ENCODE measurements around the gene PDZD4. TPM values are rescaled to one million over a fixed set of nuclear protein-coding genes. Genes with fewer than 3 reads are reported as not detected.

The PDZD4 gene
- total and polyA plus RNA-seq, 5 donors = 3.6 to 6.9 (median 4.7) TPM

GRCh38 chrX:153794018-153794896, 36.1 kb downstream of the PDZD4 start, which contains the start of the genes IDH3G and SSR4:
TSS of gene IDH3G (minus strand) at chrX:153794375. CDS start at chrX:153794326, 49 bp downstream.
TSS of gene SSR4 (plus strand) at chrX:153794668. CDS start at chrX:153794688, 20 bp downstream.
- WGBS = under 1% methylated on average over 92 of the region's 92 CpGs
- intact Hi-C loops (cut with DNase I) = loop anchor here in 1 of 4 donors (10.0 kb wide), 1 partner anchor 131 kb away; the partner anchor contains the start of gene ARHGAP4
- peaks cover 4% of the 10 kb centered on the region for H3K4me1 ChIP-seq (ENCODE audit: control insufficient read depth, insufficient read depth, low read length)
- DNase-seq (peak; percentile 94 to 97 (median 97)), ATAC-seq (peak; percentile 95 to 96)
- peak within 1 kb of the TSS; percentile 90 for H3K4me3 ChIP-seq (ENCODE audit: low read length)
- peak within 1 kb of the TSS; percentile 95 for H3K27ac ChIP-seq (ENCODE audit: low read length)
- H3K9me3 ChIP-seq (ENCODE audit: control insufficient read depth, low read length) = no peaks in the 10 kb centered on the region
- no peaks in the 10 kb centered on the region for H3K27me3 ChIP-seq (ENCODE audit: control insufficient read depth, insufficient read depth)

GRCh38 chrX:153793291-153793690, 37.1 kb downstream of the PDZD4 start:
- Histone ChIP-seq H3K4me3 (ENCODE audit: low read length) (peak overlapping the region; percentile 90), H3K27me3 (ENCODE audit: control insufficient read depth, insufficient read depth) (no peaks in the 10 kb centered on the region), H3K9me3 (ENCODE audit: control insufficient read depth, low read length) (no peaks in the 10 kb centered on the region), H3K27ac (ENCODE audit: low read length) (peak overlapping the region; percentile 95), H3K4me1 (ENCODE audit: control insufficient read depth, insufficient read depth, low read length) (peaks cover 4% of the 10 kb centered on the region)
- DNase-seq (no peak), ATAC-seq (no peak)
- intact Hi-C loops (cut with DNase I) = loop anchor here in 1 of 4 donors (10.0 kb wide), 1 partner anchor 132 kb away; the partner anchor contains the start of gene ARHGAP4
- WGBS = 6% methylated on average over 7 of the region's 7 CpGs

- no peak overlapping the region for H3K4me3 ChIP-seq (ENCODE audit: low read length)
- H3K27ac ChIP-seq (ENCODE audit: low read length) = no peak overlapping the region
- no peak for ATAC-seq
- H3K4me1 ChIP-seq (ENCODE audit: control insufficient read depth, insufficient read depth, low read length) = peaks cover 4% of the 10 kb centered on the region
- intact Hi-C loops (cut with DNase I) = loop anchor here in 1 of 4 donors (10.0 kb wide), 1 partner anchor 132 kb away; the partner anchor contains the start of gene ARHGAP4
- H3K9me3 ChIP-seq (ENCODE audit: control insufficient read depth, low read length) = no peaks in the 10 kb centered on the region
- WGBS = 89% methylated on average over 6 of the region's 6 CpGs
- DNase-seq = no peak
- no peaks in the 10 kb centered on the region for H3K27me3 ChIP-seq (ENCODE audit: control insufficient read depth, insufficient read depth)
Observed at GRCh38 chrX:153792368-153792767, 38.0 kb downstream of the PDZD4 start.

GRCh38 chrX:153791104-153791852, 39.1 kb downstream of the PDZD4 start:
- 78% methylated on average over 17 of the region's 17 CpGs for WGBS

GRCh38 chrX:153789654-153790053, 40.7 kb downstream of the PDZD4 start:
- peaks cover 4% of the 10 kb centered on the region for H3K4me1 ChIP-seq (ENCODE audit: control insufficient read depth, insufficient read depth, low read length)
- DNase-seq (no peak), ATAC-seq (no peak)
- H3K27me3 ChIP-seq (ENCODE audit: control insufficient read depth, insufficient read depth) = no peaks in the 10 kb centered on the region
- no peak overlapping the region for H3K4me3 ChIP-seq (ENCODE audit: low read length)
- intact Hi-C loops (cut with DNase I) = loop anchor here in 1 of 4 donors (10.0 kb wide), 1 partner anchor 135 kb away; the partner anchor contains the start of gene ARHGAP4
- H3K27ac ChIP-seq (ENCODE audit: low read length) = no peak overlapping the region
- no peaks in the 10 kb centered on the region for H3K9me3 ChIP-seq (ENCODE audit: control insufficient read depth, low read length)
- 93% methylated on average over 12 of the region's 12 CpGs for WGBS

More at GRCh38 chrX:153791104-153791852, 39.1 kb downstream of the PDZD4 start:
- intact Hi-C loops (cut with DNase I) = loop anchor here in 1 of 4 donors (10.0 kb wide), 1 partner anchor 134 kb away; the partner anchor contains the start of gene ARHGAP4
- peaks cover 4% of the 10 kb centered on the region for H3K4me1 ChIP-seq (ENCODE audit: control insufficient read depth, insufficient read depth, low read length)
- ATAC-seq (no peak), DNase-seq (no peak)
- H3K9me3 ChIP-seq (ENCODE audit: control insufficient read depth, low read length) = no peaks in the 10 kb centered on the region
- no peak overlapping the region for H3K4me3 ChIP-seq (ENCODE audit: low read length)
- no peaks in the 10 kb centered on the region for H3K27me3 ChIP-seq (ENCODE audit: control insufficient read depth, insufficient read depth)
- no peak overlapping the region for H3K27ac ChIP-seq (ENCODE audit: low read length)

- ATAC-seq = no peak
- Histone ChIP-seq H3K27me3 (ENCODE audit: control insufficient read depth, insufficient read depth) (no peaks in the 10 kb centered on the region), H3K4me1 (ENCODE audit: control insufficient read depth, insufficient read depth, low read length) (peaks cover 2% of the 10 kb centered on the region), H3K4me3 (ENCODE audit: low read length) (no peak overlapping the region), H3K27ac (ENCODE audit: low read length) (no peak overlapping the region), H3K9me3 (ENCODE audit: control insufficient read depth, low read length) (no peaks in the 10 kb centered on the region)
- intact Hi-C loops (cut with DNase I) = no loop called here
- no peak for DNase-seq
- WGBS = 75% methylated on average over 15 of the region's 15 CpGs
Observed at GRCh38 chrX:153786669-153787068, 43.7 kb downstream of the PDZD4 start.

- no peak overlapping the region for H3K4me3 ChIP-seq (ENCODE audit: low read length)
- peaks cover 2% of the 10 kb centered on the region for H3K4me1 ChIP-seq (ENCODE audit: control insufficient read depth, insufficient read depth, low read length)
- 88% methylated on average over 27 of the region's 27 CpGs for WGBS
- no peaks in the 10 kb centered on the region for H3K9me3 ChIP-seq (ENCODE audit: control insufficient read depth, low read length)
- H3K27me3 ChIP-seq (ENCODE audit: control insufficient read depth, insufficient read depth) = no peaks in the 10 kb centered on the region
- H3K27ac ChIP-seq (ENCODE audit: low read length) = no peak overlapping the region
- DNase-seq (no peak), ATAC-seq (no peak)
- intact Hi-C loops (cut with DNase I) = no loop called here
Observed at GRCh38 chrX:153784325-153784967, 45.9 kb downstream of the PDZD4 start.

GRCh38 chrX:153783378-153784013, 46.8 kb downstream of the PDZD4 start:
- Histone ChIP-seq H3K4me3 (ENCODE audit: low read length) (no peak overlapping the region), H3K27ac (ENCODE audit: low read length) (no peak overlapping the region), H3K27me3 (ENCODE audit: control insufficient read depth, insufficient read depth) (no peaks in the 10 kb centered on the region), H3K9me3 (ENCODE audit: control insufficient read depth, low read length) (no peaks in the 10 kb centered on the region), H3K4me1 (ENCODE audit: control insufficient read depth, insufficient read depth, low read length) (peaks cover 2% of the 10 kb centered on the region)
- ATAC-seq (no peak), DNase-seq (no peak)
- intact Hi-C loops (cut with DNase I) = no loop called here
- 64% methylated on average over 24 of the region's 24 CpGs for WGBS

- Histone ChIP-seq H3K9me3 (ENCODE audit: control insufficient read depth, low read length) (no peaks in the 10 kb centered on the region), H3K4me1 (ENCODE audit: control insufficient read depth, insufficient read depth, low read length) (peaks cover 2% of the 10 kb centered on the region), H3K27me3 (ENCODE audit: control insufficient read depth, insufficient read depth) (no peaks in the 10 kb centered on the region), H3K27ac (ENCODE audit: low read length) (no peak overlapping the region), H3K4me3 (ENCODE audit: low read length) (no peak overlapping the region)
- WGBS = 90% methylated on average over 14 of the region's 14 CpGs
- intact Hi-C loops (cut with DNase I) = no loop called here
- ATAC-seq (no peak), DNase-seq (no peak)
Observed at GRCh38 chrX:153782871-153783270, 47.5 kb downstream of the PDZD4 start.

- H3K4me1 ChIP-seq (ENCODE audit: control insufficient read depth, insufficient read depth, low read length) = peaks cover 2% of the 10 kb centered on the region
- H3K9me3 ChIP-seq (ENCODE audit: control insufficient read depth, low read length) = no peaks in the 10 kb centered on the region
- DNase-seq = no peak
- WGBS = 51% methylated on average over 11 of the region's 11 CpGs
- H3K27ac ChIP-seq (ENCODE audit: low read length) = no peak overlapping the region
- H3K4me3 ChIP-seq (ENCODE audit: low read length) = no peak overlapping the region
- no peaks in the 10 kb centered on the region for H3K27me3 ChIP-seq (ENCODE audit: control insufficient read depth, insufficient read depth)
- intact Hi-C loops (cut with DNase I) = no loop called here
- ATAC-seq = no peak
Observed at GRCh38 chrX:153782313-153782712, 48.0 kb downstream of the PDZD4 start.

All from right cardiac atrium (tissue), 5 donors.